SK-N-SH (cell line): ENCODE measurements around the gene IBSP. TPM values are rescaled to one million over a fixed set of nuclear protein-coding genes. Genes with fewer than 3 reads are reported as not detected.
A peak's percentile ranks its signal among the peaks of the same experiment; 100 is the strongest.

Experiments
- CTCF ChIA-PET: fragments of 300-600, 350-600 bp; formaldehyde crosslinking; extraction: SDS; loops from one replicate; lab custom pipeline; 2021; lab: Yijun Ruan, JAX
- POLR2A ChIA-PET: fragments of 350-600 bp; sonication (Branson Sonifier 250); formaldehyde crosslinking; extraction: SDS; loops from one replicate; lab custom pipeline; 2020; ENCODE audit warnings: antibody characterized with exemption, inconsistent platforms; lab: Yijun Ruan, JAX
- DNase-seq: peaks from one replicate; pipeline ENCODE4 v3.0.0; 2012
- H2AFZ ChIP-seq: fragments of 200-600 bp; sonication (generic); 2 replicates; pipeline ENCODE4 v1.8.1; 2016; ENCODE audit warnings: antibody characterized with exemption, mild to moderate bottlenecking, low read depth
- H3F3A ChIP-seq: fragments of 200-600 bp; sonication (generic); replicated peaks from 2 replicates; pipeline ENCODE3; 2016; ENCODE audit warnings: antibody characterized with exemption, mild to moderate bottlenecking; ENCODE audit not compliant: insufficient read depth
- H3K27ac ChIP-seq, 2 experiments: fragments of 200-500 bp in 1 of 2; fragments of 200-600 bp in 1 of 2; sonication (Bioruptor generic) in 1 of 2; sonication (generic), shearing (Covaris generic) in 1 of 2; 2 replicates each; pipeline versions ENCODE4 v1.5.1 to v1.6.1; 2014 to 2016; ENCODE audit warnings: low read depth in 2 of 2, inconsistent platforms in 1 of 2, low read length in 1 of 2, mild to moderate bottlenecking in 1 of 2, mixed read lengths in 1 of 2
- H3K27me3 ChIP-seq: fragments of 200-600 bp; sonication (generic), shearing (Covaris generic); 2 replicates; pipeline ENCODE4 v1.6.1; 2016; ENCODE audit warnings: mixed run types; ENCODE audit not compliant: insufficient read depth
- H3K36me3 ChIP-seq, 2 experiments: fragments of 200-500 bp in 1 of 2; fragments of 200-600 bp in 1 of 2; sonication (Bioruptor generic) in 1 of 2; sonication (generic) in 1 of 2; replicated peaks in 1 of 2; 2 replicates each; pipeline versions ENCODE3 to v1.5.1; 2014 to 2016; ENCODE audit warnings: low read length in 1 of 2, mild to moderate bottlenecking in 1 of 2; ENCODE audit not compliant: insufficient read depth in 2 of 2, control insufficient read depth in 1 of 2
- H3K4me1 ChIP-seq, 2 experiments: fragments of 200-500 bp in 1 of 2; fragments of 200-600 bp in 1 of 2; sonication (Bioruptor generic) in 1 of 2; sonication (generic), shearing (Covaris generic) in 1 of 2; 2 replicates each; pipeline versions ENCODE4 v1.5.1 to v1.6.1; 2014 to 2016; ENCODE audit warnings: low read depth in 1 of 2, low read length in 1 of 2, mixed run types in 1 of 2; ENCODE audit not compliant: insufficient read depth in 2 of 2, control insufficient read depth in 1 of 2
- H3K4me2 ChIP-seq: fragments of 200-600 bp; sonication (generic), shearing (Covaris generic); 2 replicates; pipeline ENCODE4 v1.6.1; 2017; ENCODE audit warnings: mixed run types
- H3K4me3 ChIP-seq, 2 experiments: fragments of 200-500 bp in 1 of 2; fragments of 200-600 bp in 1 of 2; sonication (Bioruptor generic) in 1 of 2; sonication (generic), shearing (Covaris generic) in 1 of 2; 2 replicates each; pipeline versions ENCODE4 v1.5.1 to v1.8.1; 2014 to 2016; ENCODE audit warnings: low read depth in 2 of 2, inconsistent platforms in 1 of 2, low read length in 1 of 2, mild to moderate bottlenecking in 1 of 2, mixed read lengths in 1 of 2, moderate library complexity in 1 of 2
- H3K79me2 ChIP-seq: fragments of 200-600 bp; sonication (generic); 2 replicates; pipeline ENCODE4 v1.8.1; 2017; ENCODE audit warnings: mild to moderate bottlenecking; ENCODE audit not compliant: insufficient read depth
- H3K9ac ChIP-seq: fragments of 200-600 bp; sonication (generic); 2 replicates; pipeline ENCODE4 v1.6.1; 2017; ENCODE audit warnings: mixed run types
- H3K9me2 ChIP-seq: fragments of 200-600 bp; sonication (generic); 2 replicates; pipeline ENCODE4 v1.6.1; 2017; ENCODE audit warnings: mixed run types
- H3K9me3 ChIP-seq: fragments of 200-600 bp; sonication (generic); 2 replicates; pipeline ENCODE4 v1.6.1; 2017; ENCODE audit warnings: mixed run types, mild to moderate bottlenecking, moderate library complexity
- H4K20me1 ChIP-seq: fragments of 200-600 bp; sonication (generic); 2 replicates; pipeline ENCODE4 v1.6.1; 2017; ENCODE audit warnings: mild to moderate bottlenecking, mixed run types; ENCODE audit not compliant: insufficient read depth
- CHD2 ChIP-seq: fragments of 150-350 bp; IDR thresholded peaks from 2 replicates; pipeline ENCODE4 v1.6.1; 2018; ENCODE audit warnings: low read length; ENCODE audit not compliant: partially characterized antibody
- ELF1 ChIP-seq: IDR thresholded peaks from 2 replicates; pipeline ENCODE4 v1.4.0; 2012
- EZH2phosphoT487 ChIP-seq: fragments of 200-600 bp; sonication (generic); IDR thresholded peaks from 2 replicates; pipeline ENCODE4 v1.6.1; 2017; ENCODE audit warnings: low read depth, mixed run types, mild to moderate bottlenecking, antibody characterized with exemption, moderate library complexity, borderline replicate concordance
- FOXM1 ChIP-seq: IDR thresholded peaks from 2 replicates; pipeline ENCODE4 v1.4.0; 2012; ENCODE audit warnings: low read depth, mild to moderate bottlenecking
- GABPA ChIP-seq: IDR thresholded peaks from 2 replicates; pipeline ENCODE4 v1.4.0; 2012; ENCODE audit warnings: low read depth, mild to moderate bottlenecking
- GATA2 ChIP-seq: sonication (generic); formaldehyde crosslinking; IDR thresholded peaks from 2 replicates; pipeline ENCODE4 v1.5.0; 2020; ENCODE audit warnings: mild to moderate bottlenecking, missing genetic modification reagents
- IRF3 ChIP-seq: fragments of 150-350 bp; IDR thresholded peaks from 2 replicates; pipeline ENCODE4 v1.6.1; 2016; ENCODE audit warnings: mild to moderate bottlenecking, low read depth, low read length
- MEF2A ChIP-seq: IDR thresholded peaks from 2 replicates; pipeline ENCODE4 v1.4.0; 2012; ENCODE audit warnings: low read depth, borderline replicate concordance
- MXI1 ChIP-seq: IDR thresholded peaks from 2 replicates; pipeline ENCODE4 v1.6.1; 2012; ENCODE audit warnings: mild to moderate bottlenecking, low read depth, low read length, improper control_type of control experiment
- POLR2AphosphoS5 ChIP-seq: IDR thresholded peaks from 2 replicates; pipeline ENCODE4 v1.6.1; 2012; ENCODE audit warnings: low read depth, low read length
- SIN3A ChIP-seq: IDR thresholded peaks from 2 replicates; pipeline ENCODE4 v1.6.1; 2012; ENCODE audit warnings: low read depth, mild to moderate bottlenecking, low read length, moderate library complexity, borderline replicate concordance
- SMC3 ChIP-seq: IDR thresholded peaks from 2 replicates; pipeline ENCODE4 v1.6.1; 2012; ENCODE audit warnings: low read depth, low read length, improper control_type of control experiment
- TAF1 ChIP-seq: IDR thresholded peaks from 2 replicates; pipeline ENCODE4 v1.6.1; 2012; ENCODE audit warnings: low read depth, mild to moderate bottlenecking, low read length, moderate library complexity, borderline replicate concordance
- TCF12 ChIP-seq: IDR thresholded peaks from 2 replicates; pipeline ENCODE4 v1.4.0; 2012
- TEAD4 ChIP-seq: IDR thresholded peaks from 2 replicates; pipeline ENCODE4 v1.4.0; 2012; ENCODE audit warnings: mild to moderate bottlenecking, borderline replicate concordance; ENCODE audit not compliant: insufficient read depth
- USF1 ChIP-seq: IDR thresholded peaks from 2 replicates; pipeline ENCODE4 v1.4.0; 2012; ENCODE audit warnings: low read depth, borderline replicate concordance
- whole genome bisulfite sequencing: methylation state at CpG from one replicate; pipeline ENCODE4 v1.1.6; 2017; ENCODE audit warnings: low lambda C conversion rate; 5-methylcytosine and 5-hydroxymethylcytosine counted together
- polyA plus RNA-seq, 3 experiments: library from polyadenylated mRNA; depleted of rRNA; stranded (reverse); fragments of >200 nt; gene quantifications; 2 replicates each; pipeline ENCODE4 v1.2.3, GENCODE V29; 2012
- TF ChIP-seq, protein P1 (sequence below): IDR thresholded peaks from 2 replicates; pipeline ENCODE4 v1.4.0; 2012; ENCODE audit warnings: low read depth
- TF ChIP-seq, protein P2 (sequence below): fragments of 200-600 bp; sonication (generic); IDR thresholded peaks from 2 replicates; pipeline ENCODE4 v1.6.1; 2017; ENCODE audit warnings: antibody characterized with exemption, mild to moderate bottlenecking, moderate library complexity
- TF ChIP-seq, protein P3 (sequence below): IDR thresholded peaks from 2 replicates; pipeline ENCODE4 v1.4.0; 2012; ENCODE audit warnings: low read depth, borderline replicate concordance

Gene IBSP
- polyA plus RNA-seq, 1 of the 3 experiments (the other 2 are of a cell fraction) = not detected

DNA sequence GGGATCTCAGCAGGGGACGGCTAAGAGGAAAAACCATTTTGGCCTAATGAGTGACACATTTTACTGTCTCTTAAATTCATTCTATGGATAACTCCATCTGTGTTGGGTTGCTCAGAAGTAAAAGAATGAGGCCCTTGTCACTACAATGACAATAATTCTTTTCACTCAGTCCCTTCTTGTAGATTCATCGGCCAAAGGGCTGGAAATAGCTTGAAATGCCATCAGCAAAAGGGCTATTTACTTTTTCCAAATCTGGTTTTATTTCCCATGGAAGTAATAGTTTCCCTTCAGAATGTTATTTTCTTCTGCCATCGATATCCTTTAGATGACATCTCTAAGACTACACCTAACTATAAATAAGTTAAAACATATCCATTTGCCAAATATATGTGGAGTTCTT lies 40.8 kb downstream of the IBSP start:
- peaks cover 5% of the 10 kb centered on the region for H3F3A ChIP-seq
- CTCF ChIA-PET = interaction anchor here (0.6 to 3.0 kb wide), 12 partner anchors 8 to 372 kb away, joined by 3 to 26 read pairs (median 4); no protein-coding TSS in a partner anchor

GRCh38 chr4:87843936-87844335 lies 44.6 kb downstream of the IBSP start:
- Histone ChIP-seq H3K9me2 (no peaks in the 10 kb centered on the region), H2AFZ (peak overlapping the region; percentile 80), H3K9ac (no peak overlapping the region), H3K79me2 (no peaks in the 10 kb centered on the region), H3K4me2 (peak overlapping the region; percentile 31), H4K20me1 (no peaks in the 10 kb centered on the region), H3K4me1 (peaks cover 0 to 3% of the 10 kb centered on the region in 2 experiments; a peak in 2 of 4 replicates), H3K27me3 (no peaks in the 10 kb centered on the region), H3K4me3 (peak overlapping the region in 1 of 2 experiments; percentile 16; a peak in 1 of 4 replicates), H3K36me3 (no peaks in the 10 kb centered on the region), H3F3A (peaks cover 5% of the 10 kb centered on the region), H3K27ac (peak overlapping the region in 1 of 2 experiments; percentile 66; a peak in 2 of 4 replicates), H3K9me3 (no peaks in the 10 kb centered on the region)
- WGBS = 18% methylated on average over 3 of the region's 3 CpGs
- CTCF ChIA-PET = interaction anchor here (0.7 to 0.9 kb wide), 2 partner anchors 9 to 164 kb away, joined by 3 read pairs; no protein-coding TSS in a partner anchor
- DNase-seq = no peak
- POLR2A ChIA-PET = no interaction called here
- no peak for TF ChIP-seq TCF12
- TF ChIP-seq, protein P1, sequence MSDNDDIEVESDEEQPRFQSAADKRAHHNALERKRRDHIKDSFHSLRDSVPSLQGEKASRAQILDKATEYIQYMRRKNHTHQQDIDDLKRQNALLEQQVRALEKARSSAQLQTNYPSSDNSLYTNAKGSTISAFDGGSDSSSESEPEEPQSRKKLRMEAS = no peak
- no peak for TF ChIP-seq ELF1
- no peak for TF ChIP-seq SIN3A
- TF ChIP-seq CHD2 = no peak
- no peak for TF ChIP-seq POLR2AphosphoS5
- TF ChIP-seq, protein P2, sequence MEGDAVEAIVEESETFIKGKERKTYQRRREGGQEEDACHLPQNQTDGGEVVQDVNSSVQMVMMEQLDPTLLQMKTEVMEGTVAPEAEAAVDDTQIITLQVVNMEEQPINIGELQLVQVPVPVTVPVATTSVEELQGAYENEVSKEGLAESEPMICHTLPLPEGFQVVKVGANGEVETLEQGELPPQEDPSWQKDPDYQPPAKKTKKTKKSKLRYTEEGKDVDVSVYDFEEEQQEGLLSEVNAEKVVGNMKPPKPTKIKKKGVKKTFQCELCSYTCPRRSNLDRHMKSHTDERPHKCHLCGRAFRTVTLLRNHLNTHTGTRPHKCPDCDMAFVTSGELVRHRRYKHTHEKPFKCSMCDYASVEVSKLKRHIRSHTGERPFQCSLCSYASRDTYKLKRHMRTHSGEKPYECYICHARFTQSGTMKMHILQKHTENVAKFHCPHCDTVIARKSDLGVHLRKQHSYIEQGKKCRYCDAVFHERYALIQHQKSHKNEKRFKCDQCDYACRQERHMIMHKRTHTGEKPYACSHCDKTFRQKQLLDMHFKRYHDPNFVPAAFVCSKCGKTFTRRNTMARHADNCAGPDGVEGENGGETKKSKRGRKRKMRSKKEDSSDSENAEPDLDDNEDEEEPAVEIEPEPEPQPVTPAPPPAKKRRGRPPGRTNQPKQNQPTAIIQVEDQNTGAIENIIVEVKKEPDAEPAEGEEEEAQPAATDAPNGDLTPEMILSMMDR = no peak
- TF ChIP-seq EZH2phosphoT487 = no peak
- TF ChIP-seq FOXM1 = no peak
- TF ChIP-seq TEAD4 = no peak
- TF ChIP-seq USF1 = no peak
- TF ChIP-seq MXI1 = no peak
- no peak for TF ChIP-seq GATA2 (CRISPR knock-in tag)
- TF ChIP-seq TAF1 = no peak

More for the DNA sequence above, 40.8 kb downstream of the IBSP start:
- Histone ChIP-seq H3K27me3 (no peaks in the 10 kb centered on the region), H3K9me3 (no peaks in the 10 kb centered on the region), H3K9ac (no peak overlapping the region), H3K4me2 (no peak overlapping the region), H3K36me3 (no peaks in the 10 kb centered on the region), H3K4me3 (no peak overlapping the region), H4K20me1 (no peaks in the 10 kb centered on the region), H3K9me2 (no peaks in the 10 kb centered on the region), H3K27ac (no peak overlapping the region), H3K79me2 (no peaks in the 10 kb centered on the region), H2AFZ (no peak overlapping the region), H3K4me1 (peaks cover 0 to 8% of the 10 kb centered on the region in 2 experiments; a peak in 1 of 4 replicates)
- POLR2A ChIA-PET = no interaction called here
- TF ChIP-seq IRF3 = no peak
- TF ChIP-seq SMC3 = no peak
- TF ChIP-seq, protein P3, sequence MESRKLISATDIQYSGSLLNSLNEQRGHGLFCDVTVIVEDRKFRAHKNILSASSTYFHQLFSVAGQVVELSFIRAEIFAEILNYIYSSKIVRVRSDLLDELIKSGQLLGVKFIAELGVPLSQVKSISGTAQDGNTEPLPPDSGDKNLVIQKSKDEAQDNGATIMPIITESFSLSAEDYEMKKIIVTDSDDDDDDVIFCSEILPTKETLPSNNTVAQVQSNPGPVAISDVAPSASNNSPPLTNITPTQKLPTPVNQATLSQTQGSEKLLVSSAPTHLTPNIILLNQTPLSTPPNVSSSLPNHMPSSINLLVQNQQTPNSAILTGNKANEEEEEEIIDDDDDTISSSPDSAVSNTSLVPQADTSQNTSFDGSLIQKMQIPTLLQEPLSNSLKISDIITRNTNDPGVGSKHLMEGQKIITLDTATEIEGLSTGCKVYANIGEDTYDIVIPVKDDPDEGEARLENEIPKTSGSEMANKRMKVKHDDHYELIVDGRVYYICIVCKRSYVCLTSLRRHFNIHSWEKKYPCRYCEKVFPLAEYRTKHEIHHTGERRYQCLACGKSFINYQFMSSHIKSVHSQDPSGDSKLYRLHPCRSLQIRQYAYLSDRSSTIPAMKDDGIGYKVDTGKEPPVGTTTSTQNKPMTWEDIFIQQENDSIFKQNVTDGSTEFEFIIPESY = no peak
- TF ChIP-seq CHD2 = no peak
- TF ChIP-seq MEF2A = no peak
- no peak for TF ChIP-seq GABPA
- DNase-seq = no peak
- 68% methylated on average over 3 of the region's 3 CpGs for WGBS
